ENCODE measurements around the gene C1QB.

The C1QB gene, protein sequence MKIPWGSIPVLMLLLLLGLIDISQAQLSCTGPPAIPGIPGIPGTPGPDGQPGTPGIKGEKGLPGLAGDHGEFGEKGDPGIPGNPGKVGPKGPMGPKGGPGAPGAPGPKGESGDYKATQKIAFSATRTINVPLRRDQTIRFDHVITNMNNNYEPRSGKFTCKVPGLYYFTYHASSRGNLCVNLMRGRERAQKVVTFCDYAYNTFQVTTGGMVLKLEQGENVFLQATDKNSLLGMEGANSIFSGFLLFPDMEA

DNA sequence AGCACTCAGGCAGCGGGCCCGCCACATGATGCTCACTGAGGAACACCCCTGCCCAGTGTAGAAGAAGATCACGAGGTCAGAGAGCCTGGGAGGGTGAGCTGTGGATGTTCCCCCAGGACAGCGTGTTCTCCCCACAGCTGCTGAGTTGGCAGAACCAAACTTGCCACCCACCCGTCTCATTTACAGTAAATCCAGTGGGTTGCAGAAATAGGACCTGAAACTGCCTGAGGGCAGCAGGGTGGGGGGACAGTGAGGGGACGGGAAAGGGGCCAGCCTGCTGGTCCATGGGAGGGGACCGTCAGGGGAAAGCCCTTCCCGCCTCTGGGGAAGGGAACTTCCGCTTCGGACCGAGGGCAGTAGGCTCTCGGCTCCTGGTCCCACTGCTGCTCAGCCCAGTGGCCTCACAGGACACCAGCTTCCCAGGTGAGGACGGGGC is at the start of gene C1QB:
C1QB (plus strand) TSS at position 356 of the 436 bp plus-strand sequence. CDS start 6,227 bp downstream, outside the sequence.
- no peak within 1 kb of the TSS for H3K4me3 ChIP-seq (replicated peaks in 1 of 2; ENCODE audit: low read depth in 2 of 2, low read length in 2 of 2)
- no peak for DNase-seq (ENCODE audit: low read depth in 2 of 2)
- TF ChIP-seq, protein P1, sequence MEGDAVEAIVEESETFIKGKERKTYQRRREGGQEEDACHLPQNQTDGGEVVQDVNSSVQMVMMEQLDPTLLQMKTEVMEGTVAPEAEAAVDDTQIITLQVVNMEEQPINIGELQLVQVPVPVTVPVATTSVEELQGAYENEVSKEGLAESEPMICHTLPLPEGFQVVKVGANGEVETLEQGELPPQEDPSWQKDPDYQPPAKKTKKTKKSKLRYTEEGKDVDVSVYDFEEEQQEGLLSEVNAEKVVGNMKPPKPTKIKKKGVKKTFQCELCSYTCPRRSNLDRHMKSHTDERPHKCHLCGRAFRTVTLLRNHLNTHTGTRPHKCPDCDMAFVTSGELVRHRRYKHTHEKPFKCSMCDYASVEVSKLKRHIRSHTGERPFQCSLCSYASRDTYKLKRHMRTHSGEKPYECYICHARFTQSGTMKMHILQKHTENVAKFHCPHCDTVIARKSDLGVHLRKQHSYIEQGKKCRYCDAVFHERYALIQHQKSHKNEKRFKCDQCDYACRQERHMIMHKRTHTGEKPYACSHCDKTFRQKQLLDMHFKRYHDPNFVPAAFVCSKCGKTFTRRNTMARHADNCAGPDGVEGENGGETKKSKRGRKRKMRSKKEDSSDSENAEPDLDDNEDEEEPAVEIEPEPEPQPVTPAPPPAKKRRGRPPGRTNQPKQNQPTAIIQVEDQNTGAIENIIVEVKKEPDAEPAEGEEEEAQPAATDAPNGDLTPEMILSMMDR (IDR thresholded peaks at IDR 0.05; ENCODE audit: low read depth, low read length), result no peak

DNA sequence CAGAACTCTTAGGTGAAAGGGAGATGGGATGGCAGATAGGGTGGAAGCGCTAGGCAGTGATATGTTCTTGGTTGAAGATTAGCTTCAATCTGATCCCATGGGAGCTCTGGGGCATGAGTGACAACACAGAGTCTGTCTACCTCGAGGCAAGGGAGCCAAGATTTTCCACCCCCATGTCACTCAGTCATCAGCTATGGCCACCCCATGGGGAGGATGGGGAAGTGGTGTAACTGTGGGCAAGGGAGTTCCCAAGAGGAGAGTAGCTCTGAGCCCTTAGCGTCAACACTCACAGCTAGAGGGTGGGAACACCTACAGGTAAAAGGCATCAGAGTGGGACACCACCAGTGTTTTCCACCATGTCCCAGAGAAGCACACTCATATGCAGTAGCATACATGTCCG is 46.9 kb upstream of the C1QB start:
- TF ChIP-seq, protein P1 (IDR thresholded peaks at IDR 0.05; ENCODE audit: low read depth, low read length), result no peak
- DNase-seq (ENCODE audit: low read depth in 2 of 2), result no peak
- H3K4me3 ChIP-seq (replicated peaks in 1 of 2; ENCODE audit: low read depth in 2 of 2, low read length in 2 of 2), result no peak overlapping the region

DNA sequence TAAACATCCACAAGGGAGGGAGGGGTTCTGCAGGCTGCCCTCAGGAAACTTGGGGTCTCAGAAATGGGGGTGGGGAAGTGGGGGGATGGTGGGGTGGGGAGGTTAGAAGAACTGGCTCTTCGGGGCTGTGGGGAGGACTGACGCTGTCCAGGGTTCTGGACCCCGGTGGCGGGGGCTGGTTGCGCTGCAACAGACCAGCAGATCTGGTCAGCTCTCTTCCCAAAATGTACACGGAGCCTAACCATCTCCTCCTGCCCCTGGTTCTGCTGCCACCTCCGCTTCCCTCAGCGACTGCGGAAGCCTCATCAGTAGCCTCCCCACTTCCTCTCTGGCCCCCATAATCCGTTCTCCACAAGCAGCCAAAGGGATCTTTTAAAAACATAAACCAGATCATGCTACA is 45.9 kb upstream of the C1QB start:
- TF ChIP-seq, protein P1 (IDR thresholded peaks at IDR 0.05; ENCODE audit: low read depth, low read length), result no peak
- no peak overlapping the region for H3K4me3 ChIP-seq (replicated peaks in 1 of 2; ENCODE audit: low read depth in 2 of 2, low read length in 2 of 2)
- DNase-seq (ENCODE audit: low read depth in 2 of 2), result no peak

DNA sequence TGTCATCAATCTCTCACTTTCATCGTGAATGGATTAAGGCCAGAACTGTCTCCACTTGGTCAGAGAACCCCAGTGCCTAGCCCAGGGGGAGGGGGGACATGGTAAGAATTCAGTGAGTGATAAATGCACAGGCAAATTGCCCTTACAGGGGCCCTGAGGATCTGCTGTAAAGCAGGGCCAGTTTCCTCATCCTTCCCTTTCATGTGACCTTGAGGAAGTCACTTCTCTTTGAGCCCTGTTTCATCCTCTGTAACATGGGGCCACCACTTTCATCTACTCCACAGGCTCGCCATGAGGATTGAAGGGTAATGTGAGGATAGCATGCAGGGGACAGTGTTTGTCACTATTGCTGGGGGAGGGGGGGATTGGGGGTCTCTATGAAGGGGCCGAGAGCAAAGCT is 44.7 kb upstream of the C1QB start:
- TF ChIP-seq, protein P1 (IDR thresholded peaks at IDR 0.05; ENCODE audit: low read depth, low read length), result no peak
- DNase-seq (ENCODE audit: low read depth in 2 of 2), result no peak
- no peak overlapping the region for H3K4me3 ChIP-seq (replicated peaks in 1 of 2; ENCODE audit: low read depth in 2 of 2, low read length in 2 of 2)

DNA sequence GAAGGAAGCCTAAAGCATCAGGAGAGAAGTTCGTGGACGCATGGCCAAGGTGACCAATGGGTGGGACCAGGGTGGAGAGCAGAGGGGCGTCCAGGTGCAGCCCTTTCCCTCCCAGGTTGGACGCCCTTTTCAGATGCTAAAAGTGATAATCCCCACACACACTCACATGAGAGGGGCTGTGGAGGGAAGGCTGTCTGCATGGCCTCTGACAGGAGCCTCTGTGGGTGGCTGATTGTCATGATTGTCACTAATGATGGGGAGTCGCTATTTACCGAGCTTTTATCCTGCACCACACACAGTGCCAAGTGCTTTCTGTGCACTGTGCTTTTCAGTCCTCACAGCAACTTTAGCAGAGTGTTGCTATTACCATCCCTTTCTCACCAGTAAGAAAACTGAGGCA is 43.7 kb upstream of the C1QB start:
- TF ChIP-seq, protein P1 (IDR thresholded peaks at IDR 0.05; ENCODE audit: low read depth, low read length), result no peak
- H3K4me3 ChIP-seq (replicated peaks in 1 of 2; ENCODE audit: low read depth in 2 of 2, low read length in 2 of 2), result no peak overlapping the region
- DNase-seq (ENCODE audit: low read depth in 2 of 2), result no peak

DNA sequence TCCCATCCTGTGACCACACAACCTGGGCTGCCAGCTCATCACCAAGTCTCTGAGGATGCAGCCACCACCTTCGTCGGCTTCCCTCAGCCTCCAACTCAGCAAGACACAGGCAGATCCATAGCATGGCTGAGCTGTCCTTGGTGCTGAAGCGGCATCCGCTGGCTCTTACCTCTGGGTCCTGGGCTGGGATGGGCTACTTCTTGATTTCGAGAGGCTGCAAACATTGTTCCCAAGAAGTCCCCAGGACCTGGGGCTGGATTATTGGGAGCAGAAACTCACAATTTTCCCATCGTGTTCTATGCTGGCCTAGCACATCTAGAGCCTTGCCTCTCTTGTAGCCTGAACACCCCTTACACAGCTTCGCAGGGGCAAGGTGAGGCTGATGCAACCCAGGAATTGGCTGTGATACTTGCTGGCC is 41.5 kb upstream of the C1QB start:
- no peak overlapping the region for H3K4me3 ChIP-seq (replicated peaks in 1 of 2; ENCODE audit: low read depth in 2 of 2, low read length in 2 of 2)
- TF ChIP-seq, protein P1 (IDR thresholded peaks at IDR 0.05; ENCODE audit: low read depth, low read length), result no peak
- peak; percentile 64 for DNase-seq (ENCODE audit: low read depth in 2 of 2)
